Liver (tissue), 3 donors: ENCODE data around the gene ANKRD60.

Experiments used
- FOXA1 ChIP-seq: IDR thresholded peaks from 2 replicates; pipeline ENCODE4 v1.6.1; 2016; ENCODE audit warnings: antibody characterized with exemption
- HNF4G ChIP-seq: IDR thresholded peaks from 2 replicates; pipeline ENCODE4 v1.6.1; 2016; ENCODE audit warnings: antibody characterized with exemption
- JUND ChIP-seq, 2 donors: IDR thresholded peaks; 2 replicates each; pipeline ENCODE4 v1.6.1; 2016; ENCODE audit warnings: antibody characterized with exemption in 2 of 2
- RAD21 ChIP-seq, 2 donors: IDR thresholded peaks; 2 replicates each; pipeline ENCODE4 v1.6.1; 2016; ENCODE audit warnings: antibody characterized with exemption in 2 of 2, mild to moderate bottlenecking in 2 of 2
- REST ChIP-seq: IDR thresholded peaks from 2 replicates; pipeline ENCODE4 v1.6.1; 2016; ENCODE audit warnings: antibody characterized with exemption, mild to moderate bottlenecking
- RXRA ChIP-seq, 2 donors: IDR thresholded peaks; 2 replicates each; pipeline ENCODE4 v1.6.1; 2017 to 2018; ENCODE audit warnings: antibody characterized with exemption in 2 of 2, mild to moderate bottlenecking in 1 of 2
- SP1 ChIP-seq: IDR thresholded peaks from 2 replicates; pipeline ENCODE4 v1.6.1; 2018; ENCODE audit warnings: antibody characterized with exemption, mild to moderate bottlenecking
- TAF1 ChIP-seq: conservative IDR thresholded peaks from 2 replicates; pipeline ENCODE4 v1.6.1; 2016; ENCODE audit warnings: antibody characterized with exemption, mild to moderate bottlenecking
- YY1 ChIP-seq: IDR thresholded peaks from 2 replicates; pipeline ENCODE4 v1.6.1; 2016; ENCODE audit warnings: antibody characterized with exemption, mild to moderate bottlenecking
- ZBTB33 ChIP-seq: IDR thresholded peaks from 2 replicates; pipeline ENCODE4 v1.6.1; 2016; ENCODE audit warnings: antibody characterized with exemption
- TF ChIP-seq, protein P1 (sequence below): fragments of 150-350 bp; IDR thresholded peaks from 2 replicates; pipeline ENCODE4 v1.5.1; 2017; ENCODE audit warnings: improper control_type of control experiment, low read depth, low read length; ENCODE audit not compliant: missing input control
- donor health status: healthy.
- donor health status: healthy.

DNA sequence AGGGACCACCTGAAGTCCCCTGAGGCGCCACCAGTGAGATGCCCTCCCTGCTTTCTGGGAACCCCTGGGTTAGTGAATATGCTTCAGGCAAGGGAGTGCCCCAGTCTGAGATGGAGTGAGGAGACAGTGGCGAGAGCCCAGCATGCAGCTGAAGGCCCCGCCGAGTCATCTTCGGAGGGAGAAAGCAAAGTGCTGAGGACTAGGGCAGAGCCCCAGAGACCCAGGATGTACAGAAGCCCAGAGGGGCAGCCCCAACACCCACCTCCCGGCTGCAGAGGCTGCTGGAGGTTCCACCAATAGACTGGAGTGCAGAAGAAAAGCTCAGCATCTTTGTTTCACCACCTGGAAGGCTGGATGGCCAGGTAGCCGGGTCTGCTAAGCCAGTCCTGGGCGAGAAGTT, 14.1 kb downstream of the ANKRD60 start:
- TF ChIP-seq, protein P1, sequence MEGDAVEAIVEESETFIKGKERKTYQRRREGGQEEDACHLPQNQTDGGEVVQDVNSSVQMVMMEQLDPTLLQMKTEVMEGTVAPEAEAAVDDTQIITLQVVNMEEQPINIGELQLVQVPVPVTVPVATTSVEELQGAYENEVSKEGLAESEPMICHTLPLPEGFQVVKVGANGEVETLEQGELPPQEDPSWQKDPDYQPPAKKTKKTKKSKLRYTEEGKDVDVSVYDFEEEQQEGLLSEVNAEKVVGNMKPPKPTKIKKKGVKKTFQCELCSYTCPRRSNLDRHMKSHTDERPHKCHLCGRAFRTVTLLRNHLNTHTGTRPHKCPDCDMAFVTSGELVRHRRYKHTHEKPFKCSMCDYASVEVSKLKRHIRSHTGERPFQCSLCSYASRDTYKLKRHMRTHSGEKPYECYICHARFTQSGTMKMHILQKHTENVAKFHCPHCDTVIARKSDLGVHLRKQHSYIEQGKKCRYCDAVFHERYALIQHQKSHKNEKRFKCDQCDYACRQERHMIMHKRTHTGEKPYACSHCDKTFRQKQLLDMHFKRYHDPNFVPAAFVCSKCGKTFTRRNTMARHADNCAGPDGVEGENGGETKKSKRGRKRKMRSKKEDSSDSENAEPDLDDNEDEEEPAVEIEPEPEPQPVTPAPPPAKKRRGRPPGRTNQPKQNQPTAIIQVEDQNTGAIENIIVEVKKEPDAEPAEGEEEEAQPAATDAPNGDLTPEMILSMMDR = no peak
- TF ChIP-seq REST (no peak), HNF4G (no peak), ZBTB33 (no peak), YY1 (no peak), FOXA1 (no peak), RAD21 (IDR thresholded peaks at IDR 0.05) (no peak), SP1 (no peak), JUND (IDR thresholded peaks at IDR 0.05) (no peak), TAF1 (no peak), RXRA (IDR thresholded peaks at IDR 0.05) (no peak)
